HG02840 (cell line): Measurements from ENCODE around the gene GARNL3.
A peak's percentile ranks its signal among the peaks of the same experiment; 100 is the strongest.

ENCODE experiments used
- ATAC-seq: cut with Tn5 transposase; IDR thresholded peaks from one replicate; pipeline ENCODE4 v1.9.1; 2021; ENCODE audit warnings: mild to moderate bottlenecking, moderate library complexity, moderate number of reproducible peaks; ENCODE audit not compliant: unreplicated experiment, low FRiP score

The GARNL3 gene

DNA sequence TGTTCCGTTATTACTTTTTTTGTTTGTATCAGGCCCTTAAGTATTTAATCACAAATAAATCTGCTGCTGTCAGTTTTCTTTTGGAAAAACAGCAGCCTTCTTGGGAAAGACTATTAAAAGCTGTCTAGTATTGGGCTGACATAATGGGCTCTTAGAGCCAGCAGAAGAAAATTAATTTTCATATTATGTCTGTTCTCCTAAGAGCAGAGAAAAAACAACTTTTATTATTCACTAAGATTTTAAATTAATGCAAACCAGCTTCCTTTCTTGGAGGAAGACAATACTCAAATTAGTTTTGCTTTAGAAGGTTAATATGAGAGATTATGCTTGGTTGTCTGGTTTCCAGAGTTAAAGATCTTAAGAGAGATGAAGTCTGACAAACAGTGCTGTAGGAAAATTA, 30.6 kb upstream of the GARNL3 start:
- no peak for ATAC-seq

DNA sequence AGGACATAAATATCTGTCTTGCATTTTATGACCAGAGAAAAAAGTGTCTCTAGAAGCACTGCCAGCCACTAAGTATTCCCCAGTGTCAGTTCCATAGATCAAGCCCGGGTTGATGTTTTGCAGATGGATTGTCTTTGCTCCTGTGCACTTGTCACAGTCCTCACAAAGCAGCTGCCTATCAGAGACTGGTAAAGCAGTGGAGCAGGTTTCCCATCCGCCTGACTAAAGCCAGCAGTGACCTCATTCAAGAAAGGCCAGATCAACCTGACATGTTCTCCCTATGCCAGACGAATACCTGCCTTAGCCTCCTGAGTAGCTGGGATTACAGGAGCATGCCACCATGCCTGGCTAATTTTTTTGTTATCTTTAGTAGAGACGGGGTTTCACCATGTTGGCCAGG, 26.8 kb upstream of the GARNL3 start:
- no peak for ATAC-seq

- no peak for ATAC-seq
Observed at GRCh38 chr9:127241354-127241753, 23.2 kb upstream of the GARNL3 start.

- peak; percentile 99 for ATAC-seq
Observed at GRCh38 chr9:127244609-127245601, 19.7 kb upstream of the GARNL3 start.

DNA sequence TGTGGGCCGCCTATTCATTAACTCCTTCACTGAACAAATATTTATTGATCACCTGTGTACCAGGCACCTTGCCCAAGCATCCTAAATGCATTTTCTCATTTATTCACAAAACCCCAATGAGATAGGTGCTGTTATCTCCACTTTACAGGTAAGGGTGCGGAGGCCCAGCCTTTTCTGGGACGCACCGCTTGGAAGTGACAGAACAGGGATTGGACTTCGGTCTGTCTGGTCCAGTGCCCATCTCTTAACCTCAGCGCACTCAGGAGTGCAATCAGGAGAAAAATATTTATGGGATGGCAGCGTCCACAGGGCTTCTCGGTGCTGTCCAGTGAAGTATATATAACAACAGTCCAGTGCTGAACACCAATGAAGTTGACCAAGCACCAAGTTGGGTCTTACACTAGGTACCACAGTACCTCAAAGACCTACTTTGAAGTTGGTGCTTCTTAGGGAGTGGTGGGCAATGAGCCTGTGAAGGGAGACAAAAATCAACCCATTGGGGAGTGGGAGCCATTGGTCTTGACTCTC, 18.9 kb upstream of the GARNL3 start:
- no peak for ATAC-seq

DNA sequence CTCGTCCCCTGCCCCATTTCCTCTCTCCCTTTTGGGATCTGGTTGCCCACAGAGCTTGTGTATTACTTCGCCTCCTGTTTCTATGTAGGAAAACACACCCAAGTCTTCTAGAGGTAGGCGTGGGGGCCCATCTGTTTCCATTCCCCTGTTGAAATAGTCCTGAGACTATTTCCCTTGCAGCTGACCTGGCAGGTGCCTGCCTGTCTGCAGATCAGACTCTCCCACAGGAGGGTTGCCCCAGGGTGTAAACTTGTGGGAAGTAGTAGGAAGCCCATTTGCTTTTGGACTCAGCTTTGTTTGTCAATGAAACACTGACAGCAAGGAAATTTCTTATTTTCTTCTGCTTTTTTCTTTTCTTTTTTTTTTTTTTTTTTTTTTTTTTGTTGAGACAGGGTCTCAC, 16.3 kb upstream of the GARNL3 start:
- ATAC-seq = no peak

DNA sequence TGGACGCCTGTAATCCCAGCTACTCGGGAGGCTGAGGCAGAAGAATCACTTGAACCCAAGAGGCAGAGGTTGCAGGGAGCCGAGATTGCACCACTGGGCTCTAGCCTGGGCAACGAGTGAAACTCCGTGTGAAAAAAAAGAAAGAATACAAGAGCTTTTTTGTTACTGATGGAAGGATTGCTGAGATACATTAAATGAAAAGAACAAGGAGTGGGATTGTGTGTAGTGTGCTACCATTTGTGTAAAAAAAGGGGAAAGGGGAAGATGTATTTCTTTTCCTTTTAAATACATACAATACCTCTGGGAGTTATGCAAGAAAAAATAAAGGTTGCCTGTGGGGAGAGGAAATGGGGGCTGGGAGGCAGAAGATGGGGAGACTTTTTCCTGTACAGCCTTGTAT, 14.7 kb upstream of the GARNL3 start:
- no peak for ATAC-seq

GRCh38 chr9:127250896-127251391, 13.6 kb upstream of the GARNL3 start:
- no peak for ATAC-seq

GRCh38 chr9:127252410-127253318, 11.9 kb upstream of the GARNL3 start:
- no peak for ATAC-seq

- no peak for ATAC-seq
Observed at GRCh38 chr9:127253446-127253845, 11.1 kb upstream of the GARNL3 start.

DNA sequence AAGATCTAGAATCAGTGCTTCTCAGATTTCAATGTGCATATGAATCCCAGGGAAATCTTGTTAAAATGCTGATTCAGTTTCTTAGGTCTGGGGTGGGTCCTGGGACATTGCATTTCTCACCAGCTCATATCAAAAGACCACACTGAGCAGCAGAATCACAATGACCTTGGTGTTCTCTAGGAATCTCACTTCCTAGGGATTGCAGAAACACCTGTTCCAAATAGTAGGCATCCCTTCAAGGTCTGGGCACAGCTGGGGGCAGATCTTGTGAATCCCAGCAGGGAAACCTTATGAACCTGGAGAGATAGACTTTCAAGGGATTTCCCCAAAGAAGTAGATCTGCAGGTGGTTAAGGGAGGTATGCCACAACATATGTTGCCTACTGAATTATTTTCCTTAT, 8.9 kb upstream of the GARNL3 start:
- ATAC-seq = no peak

DNA sequence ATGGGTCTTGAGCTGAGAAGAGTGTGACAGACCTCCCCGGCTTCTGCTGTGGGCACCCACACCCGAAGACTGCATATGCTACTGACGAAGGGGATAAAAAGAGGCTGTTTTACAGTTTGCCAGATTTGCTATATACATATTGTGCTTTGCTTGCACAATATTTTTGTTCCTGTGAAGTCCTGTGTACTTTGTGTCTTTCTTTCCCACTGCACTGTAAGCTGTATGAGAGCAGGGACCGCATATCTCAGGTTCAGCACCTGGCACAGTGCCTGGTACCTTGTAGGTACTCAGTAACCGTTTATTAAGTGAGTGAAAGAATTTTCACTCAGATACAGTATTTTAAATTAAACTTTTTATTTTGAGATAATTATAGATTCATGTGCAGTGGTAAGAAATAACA, 8.2 kb upstream of the GARNL3 start:
- ATAC-seq = no peak

GRCh38 chr9:127258606-127259471, 5.7 kb upstream of the GARNL3 start:
- no peak for ATAC-seq

DNA sequence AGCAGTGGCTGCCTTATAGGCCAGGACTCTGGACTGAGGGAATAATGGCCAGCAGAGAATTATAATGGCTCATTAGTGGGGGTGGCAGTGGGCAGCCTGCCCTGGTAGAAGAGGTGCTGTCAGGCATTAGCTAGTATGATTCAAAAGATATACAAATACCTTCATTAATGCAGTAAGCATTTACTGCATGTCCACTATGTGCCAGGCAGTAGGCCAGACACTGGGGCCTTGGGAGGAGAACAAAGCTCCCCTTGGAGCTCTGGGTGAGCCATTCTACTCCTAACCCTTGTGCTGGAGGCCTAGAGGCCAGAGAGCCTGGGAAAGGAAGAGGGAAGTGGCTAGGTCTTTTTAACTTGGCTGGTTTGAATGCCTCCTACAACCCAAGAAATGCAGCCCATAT, 2.0 kb upstream of the GARNL3 start:
- no peak for ATAC-seq

- ATAC-seq = no peak
Observed at GRCh38 chr9:127263237-127263636, 1.3 kb upstream of the GARNL3 start.

DNA sequence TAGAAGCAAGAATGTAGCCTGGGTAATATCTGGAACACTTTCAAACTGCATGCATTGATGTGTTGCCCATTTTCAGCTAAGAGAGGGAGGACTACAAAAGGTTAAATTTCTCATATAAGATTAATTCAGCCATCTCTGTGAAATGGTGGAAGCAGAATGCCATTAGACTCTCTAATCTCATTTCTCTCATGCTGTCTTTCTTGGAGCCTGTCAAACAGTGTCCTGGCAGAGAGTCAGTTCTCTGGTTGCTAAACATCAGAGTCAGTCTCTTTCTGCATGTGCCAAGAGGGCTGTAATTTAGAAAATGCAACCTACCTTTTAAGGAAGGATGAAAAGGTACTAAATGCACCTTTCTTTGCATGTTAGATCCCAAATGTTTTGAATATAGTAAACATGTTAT, 910 bp upstream of the GARNL3 start:
- no peak for ATAC-seq

DNA sequence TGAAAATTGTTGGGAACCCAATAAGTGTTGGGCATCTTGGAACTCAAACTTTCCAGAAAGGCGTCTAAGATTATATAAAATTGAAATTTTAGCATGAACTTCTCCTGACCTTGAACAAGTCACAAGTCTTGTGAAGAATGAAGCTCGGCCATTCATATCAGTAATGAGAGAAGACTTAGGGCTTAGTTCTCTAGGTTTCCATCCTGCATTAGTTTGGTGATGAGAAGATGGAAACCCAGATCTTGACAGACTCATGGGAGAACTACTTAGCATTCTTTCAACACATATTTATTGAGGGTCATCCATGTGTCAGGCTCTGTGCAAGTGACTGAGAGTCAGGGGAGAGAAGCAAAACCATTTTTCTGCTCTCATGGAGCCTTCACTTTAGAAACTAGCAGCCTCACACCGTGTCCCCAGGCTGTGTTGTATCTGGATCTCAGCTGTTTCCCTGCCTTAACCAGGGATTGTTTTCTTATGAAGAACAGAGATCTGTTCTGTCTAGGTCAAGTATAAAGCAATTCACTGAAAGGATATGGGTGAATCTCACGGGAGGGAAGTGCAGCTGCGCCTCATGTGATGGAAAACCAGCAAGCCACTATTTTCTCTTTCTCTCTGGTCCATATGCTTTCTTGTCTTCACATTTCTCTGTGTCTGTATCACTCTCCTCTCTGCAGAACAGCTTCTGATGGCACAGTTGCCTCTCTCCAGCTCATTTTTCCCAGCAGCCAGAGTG, 3.4 kb downstream of the GARNL3 start:
- ATAC-seq = no peak

GRCh38 chr9:127269449-127269848, 4.9 kb downstream of the GARNL3 start:
- no peak for ATAC-seq

- ATAC-seq = no peak
Observed at GRCh38 chr9:127273326-127273725, 8.8 kb downstream of the GARNL3 start.
